Renal cortex interstitium (tissue), 11 donors: ENCODE data around the gene SMIM35. TPM values are rescaled to one million over a fixed set of nuclear protein-coding genes. Genes with fewer than 3 reads are reported as not detected.
"Not testable (repeated sequence)": the region's sequence is repeated elsewhere in the genome, so short reads cannot be mapped to it uniquely, and the experiment has no call there.

Experiments used
- DNase-seq, 11 donors: peaks; one replicate each; pipeline ENCODE4 v3.0.0-alpha.2; 2013; ENCODE audit warnings: low read depth in 9 of 11, low spot score in 4 of 11; ENCODE audit errors: extremely low read depth in 1 of 11
- polyA plus RNA-seq, 3 donors: library from polyadenylated mRNA; unstranded; fragments of 120-200 nt; gene quantifications; one replicate each; pipeline ENCODE4 v1.2.1, GENCODE V29; 2013; ENCODE audit not compliant: insufficient read length in 3 of 3

SMIM35 gene
- polyA plus RNA-seq, 3 donors = 0.09 to 0.21 (median 0.11) TPM

GRCh38 chr11:118012083-118012669, 74.6 kb downstream of the SMIM35 start:
- no peak for DNase-seq

GRCh38 chr11:118010738-118011461, 75.9 kb downstream of the SMIM35 start:
- DNase-seq = no peak

GRCh38 chr11:118009864-118010737, 76.7 kb downstream of the SMIM35 start:
- DNase-seq = no peak

GRCh38 chr11:118008271-118008911, 78.4 kb downstream of the SMIM35 start:
- no peak for DNase-seq

- DNase-seq = not testable (repeated sequence)
Observed at GRCh38 chr11:118007563-118008270, 79.0 kb downstream of the SMIM35 start.

- DNase-seq = no peak
Observed at GRCh38 chr11:118007040-118007439, 79.7 kb downstream of the SMIM35 start.

- DNase-seq = no peak
Observed at GRCh38 chr11:118006153-118006534, 80.6 kb downstream of the SMIM35 start.

- DNase-seq = no peak
Observed at GRCh38 chr11:118005224-118006152, 81.3 kb downstream of the SMIM35 start.

- no peak for DNase-seq
Observed at GRCh38 chr11:118004543-118005223, 82.1 kb downstream of the SMIM35 start.

- no peak for DNase-seq
Observed at GRCh38 chr11:118003456-118003855, 83.3 kb downstream of the SMIM35 start.

GRCh38 chr11:118002541-118003423, 84.0 kb downstream of the SMIM35 start:
- DNase-seq = peak in 10 of 11 donors; percentile 35 to 86 (median 62)

GRCh38 chr11:118002010-118002540, 84.7 kb downstream of the SMIM35 start:
- no peak for DNase-seq

GRCh38 chr11:118001494-118001971, 85.2 kb downstream of the SMIM35 start:
- no peak for DNase-seq

- DNase-seq = no peak
Observed at GRCh38 chr11:118000850-118001228, 85.9 kb downstream of the SMIM35 start.

- no peak for DNase-seq
Observed at GRCh38 chr11:118000067-118000849, 86.5 kb downstream of the SMIM35 start.
